ENCODE data around the gene NRXN3.

NRXN3 gene

DNA sequence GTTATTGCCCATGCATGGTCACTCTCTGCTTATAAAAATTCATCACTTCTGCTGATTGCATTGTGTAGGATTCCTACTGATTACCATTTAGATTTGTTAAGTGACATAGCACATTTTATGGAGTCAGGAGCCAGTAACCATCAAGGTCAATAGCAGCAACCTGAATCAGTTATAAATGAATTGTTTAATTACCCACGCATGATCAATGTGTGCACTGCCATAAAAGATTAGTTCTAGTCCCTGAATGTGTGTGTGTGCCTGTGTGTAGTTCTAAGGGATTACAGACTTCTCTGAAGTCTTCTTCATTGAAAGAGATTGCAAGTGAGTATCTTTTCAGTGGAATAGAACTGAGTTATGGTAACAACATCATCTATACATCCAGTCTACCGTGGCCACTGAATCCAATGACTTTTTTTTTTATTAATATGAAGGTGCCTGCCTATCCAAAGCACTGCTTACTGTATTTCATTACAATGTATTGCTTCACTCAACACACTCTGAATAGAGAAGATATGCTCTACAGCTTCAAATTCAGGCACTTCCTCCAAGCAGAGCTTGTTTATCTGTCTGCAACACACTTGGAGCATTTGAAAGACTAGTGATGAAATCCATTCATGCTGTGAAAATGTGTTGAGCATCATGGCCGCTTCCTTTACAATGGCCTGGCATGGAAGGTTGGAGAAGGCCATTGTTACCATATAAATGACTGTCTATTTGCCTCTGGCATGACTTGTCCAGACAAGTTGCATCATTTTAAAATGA, 1659.4 kb downstream of the NRXN3 start:
- Histone ChIP-seq H3K4me1 (ENCODE audit: control insufficient read depth, insufficient read depth, low read length, unreplicated experiment) (peaks cover 9% of the 10 kb centered on the region), H3K27me3 (ENCODE audit: insufficient read depth, low read length) (no peaks in the 10 kb centered on the region), H2AFZ (ENCODE audit: low read length, unreplicated experiment) (no peak overlapping the region), H3K27ac (ENCODE audit: low read depth, low read length) (no peak overlapping the region), H3K79me2 (ENCODE audit: control insufficient read depth, insufficient read depth, low read length, unreplicated experiment) (no peaks in the 10 kb centered on the region), H3K36me3 (ENCODE audit: insufficient read depth, low read length) (no peaks in the 10 kb centered on the region), H3K4me3 (ENCODE audit: low read depth, low read length) (no peak overlapping the region)

DNA sequence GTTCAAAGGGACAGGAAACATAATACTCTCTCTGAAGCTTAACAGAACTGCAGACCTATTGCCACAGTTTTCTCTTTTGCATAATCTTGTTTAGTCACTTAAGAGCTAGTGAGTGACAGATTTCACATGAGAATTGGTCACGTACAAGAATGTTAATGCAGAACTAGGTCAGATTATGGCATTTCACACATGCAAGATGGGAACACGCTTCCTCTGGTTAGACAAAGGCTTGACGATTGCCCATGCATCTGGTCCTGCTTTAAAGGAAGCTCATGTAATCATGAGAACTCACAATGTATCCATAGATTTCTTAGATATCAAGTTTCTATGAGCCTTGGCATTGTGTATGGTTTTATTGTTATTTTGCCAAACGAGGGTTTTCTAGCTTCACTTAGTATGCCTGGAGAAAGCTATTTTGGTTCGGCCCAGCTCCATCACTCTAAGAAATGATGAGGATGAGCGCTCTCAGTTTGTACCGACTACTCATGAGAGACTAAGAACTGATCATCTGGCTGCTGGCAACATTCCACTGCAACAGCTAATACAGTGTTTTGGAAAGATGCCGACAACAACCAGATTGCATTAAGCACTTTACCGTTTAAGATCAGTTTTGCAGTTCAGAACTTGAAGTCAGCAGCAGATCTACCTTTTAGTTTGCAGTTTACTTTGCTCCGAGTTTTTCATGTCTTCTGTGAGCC, 1661.2 kb downstream of the NRXN3 start:
- no peak overlapping the region for H3K27ac ChIP-seq (ENCODE audit: low read depth, low read length)
- H3K4me1 ChIP-seq (ENCODE audit: control insufficient read depth, insufficient read depth, low read length, unreplicated experiment): peaks cover 8% of the 10 kb centered on the region
- H3K27me3 ChIP-seq (ENCODE audit: insufficient read depth, low read length): no peaks in the 10 kb centered on the region
- no peak overlapping the region for H3K4me3 ChIP-seq (ENCODE audit: low read depth, low read length)
- H3K79me2 ChIP-seq (ENCODE audit: control insufficient read depth, insufficient read depth, low read length, unreplicated experiment): no peaks in the 10 kb centered on the region
- no peak overlapping the region for H2AFZ ChIP-seq (ENCODE audit: low read length, unreplicated experiment)
- H3K36me3 ChIP-seq (ENCODE audit: insufficient read depth, low read length): no peaks in the 10 kb centered on the region

DNA sequence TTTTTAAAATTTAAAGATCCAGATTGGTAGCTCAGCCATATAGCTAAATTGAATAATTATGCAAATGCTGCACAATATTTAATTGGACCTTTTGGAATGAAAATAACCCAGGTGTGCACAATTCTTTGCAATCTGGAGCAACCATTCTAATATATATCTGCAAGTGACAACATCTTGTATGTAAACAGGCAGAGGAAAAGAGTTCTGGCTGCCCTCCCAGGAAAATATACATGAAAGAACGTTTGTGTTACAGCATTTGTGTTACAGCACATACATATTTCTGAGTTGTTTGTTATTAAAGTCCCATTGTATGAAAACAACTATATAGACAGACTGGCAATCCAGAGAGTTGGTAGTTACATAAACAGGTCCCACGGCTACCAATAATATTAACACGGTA, 1663.6 kb downstream of the NRXN3 start:
- Histone ChIP-seq H3K36me3 (ENCODE audit: insufficient read depth, low read length) (no peaks in the 10 kb centered on the region), H3K27me3 (ENCODE audit: insufficient read depth, low read length) (no peaks in the 10 kb centered on the region), H3K4me1 (ENCODE audit: control insufficient read depth, insufficient read depth, low read length, unreplicated experiment) (peaks cover 11% of the 10 kb centered on the region), H3K27ac (ENCODE audit: low read depth, low read length) (no peak overlapping the region), H2AFZ (ENCODE audit: low read length, unreplicated experiment) (no peak overlapping the region), H3K79me2 (ENCODE audit: control insufficient read depth, insufficient read depth, low read length, unreplicated experiment) (no peaks in the 10 kb centered on the region), H3K4me3 (ENCODE audit: low read depth, low read length) (no peak overlapping the region)

DNA sequence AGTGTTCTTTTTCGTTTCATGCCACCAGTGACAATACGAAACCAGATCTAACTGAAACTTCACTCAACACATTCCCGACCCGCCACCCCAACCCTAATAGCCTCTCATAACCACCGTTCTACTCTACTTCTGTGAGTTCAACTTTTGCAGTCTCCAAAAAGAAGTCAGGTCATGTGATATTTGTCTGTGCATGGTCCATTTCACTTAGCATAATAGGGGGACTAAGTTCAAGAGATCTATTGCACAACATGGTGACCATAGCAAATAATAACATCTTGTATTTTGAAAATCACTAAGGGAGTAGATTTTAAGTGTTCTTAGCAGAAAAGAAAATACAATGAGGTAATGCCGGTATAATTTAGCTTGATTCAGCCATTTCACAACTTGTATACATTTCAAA, 1664.7 kb downstream of the NRXN3 start:
- H3K27me3 ChIP-seq (ENCODE audit: insufficient read depth, low read length): no peaks in the 10 kb centered on the region
- no peak overlapping the region for H3K4me3 ChIP-seq (ENCODE audit: low read depth, low read length)
- no peak overlapping the region for H3K27ac ChIP-seq (ENCODE audit: low read depth, low read length)
- H3K4me1 ChIP-seq (ENCODE audit: control insufficient read depth, insufficient read depth, low read length, unreplicated experiment): peaks cover 14% of the 10 kb centered on the region
- no peak overlapping the region for H2AFZ ChIP-seq (ENCODE audit: low read length, unreplicated experiment)
- H3K36me3 ChIP-seq (ENCODE audit: insufficient read depth, low read length): no peaks in the 10 kb centered on the region
- H3K79me2 ChIP-seq (ENCODE audit: control insufficient read depth, insufficient read depth, low read length, unreplicated experiment): no peaks in the 10 kb centered on the region

DNA sequence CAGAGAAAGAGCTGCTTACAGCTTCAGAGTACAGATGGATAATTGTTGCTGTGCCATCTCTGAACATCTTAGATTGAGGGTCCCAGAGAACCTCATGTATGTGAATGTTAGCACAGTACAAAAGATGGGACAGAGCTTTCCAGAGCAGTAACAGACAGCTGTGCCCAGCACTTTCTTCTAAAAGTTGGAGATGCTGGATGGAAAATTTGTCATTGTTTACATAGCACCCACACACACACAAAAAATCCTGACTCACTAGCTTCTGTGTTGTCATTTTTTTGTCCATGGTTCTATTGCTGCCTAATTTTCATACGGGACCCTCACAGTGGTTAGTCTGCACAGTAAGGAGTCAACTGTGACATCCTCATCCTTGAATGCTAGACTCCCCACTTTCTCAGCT, 1666.4 kb downstream of the NRXN3 start:
- Histone ChIP-seq H3K36me3 (ENCODE audit: insufficient read depth, low read length) (no peaks in the 10 kb centered on the region), H3K79me2 (ENCODE audit: control insufficient read depth, insufficient read depth, low read length, unreplicated experiment) (no peaks in the 10 kb centered on the region), H3K27ac (ENCODE audit: low read depth, low read length) (no peak overlapping the region), H2AFZ (ENCODE audit: low read length, unreplicated experiment) (no peak overlapping the region), H3K4me1 (ENCODE audit: control insufficient read depth, insufficient read depth, low read length, unreplicated experiment) (peaks cover 22% of the 10 kb centered on the region), H3K27me3 (ENCODE audit: insufficient read depth, low read length) (no peaks in the 10 kb centered on the region), H3K4me3 (ENCODE audit: low read depth, low read length) (no peak overlapping the region)

DNA sequence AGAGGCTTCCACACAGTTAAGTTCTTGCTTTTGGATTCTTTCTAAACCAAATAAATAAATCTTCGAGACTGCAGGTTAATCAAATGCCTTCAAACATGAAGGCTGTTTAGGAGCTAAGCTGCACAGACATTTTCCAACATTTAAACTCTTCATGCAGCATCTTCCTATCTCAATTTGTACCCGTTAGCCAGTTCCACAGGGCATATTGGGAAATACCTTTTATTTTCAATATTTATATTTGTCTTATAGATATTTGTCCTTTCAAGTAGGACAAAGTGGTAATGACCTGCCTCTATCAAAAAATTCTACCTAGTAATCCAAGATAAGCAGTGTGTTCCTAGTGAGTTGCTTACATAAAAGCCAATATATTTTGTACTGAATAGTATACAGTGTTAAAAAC, 1667.5 kb downstream of the NRXN3 start:
- Histone ChIP-seq H3K4me1 (ENCODE audit: control insufficient read depth, insufficient read depth, low read length, unreplicated experiment) (peaks cover 32% of the 10 kb centered on the region), H3K27me3 (ENCODE audit: insufficient read depth, low read length) (no peaks in the 10 kb centered on the region), H3K27ac (ENCODE audit: low read depth, low read length) (no peak overlapping the region), H3K36me3 (ENCODE audit: insufficient read depth, low read length) (no peaks in the 10 kb centered on the region), H2AFZ (ENCODE audit: low read length, unreplicated experiment) (no peak overlapping the region), H3K4me3 (ENCODE audit: low read depth, low read length) (no peak overlapping the region), H3K79me2 (ENCODE audit: control insufficient read depth, insufficient read depth, low read length, unreplicated experiment) (no peaks in the 10 kb centered on the region)

DNA sequence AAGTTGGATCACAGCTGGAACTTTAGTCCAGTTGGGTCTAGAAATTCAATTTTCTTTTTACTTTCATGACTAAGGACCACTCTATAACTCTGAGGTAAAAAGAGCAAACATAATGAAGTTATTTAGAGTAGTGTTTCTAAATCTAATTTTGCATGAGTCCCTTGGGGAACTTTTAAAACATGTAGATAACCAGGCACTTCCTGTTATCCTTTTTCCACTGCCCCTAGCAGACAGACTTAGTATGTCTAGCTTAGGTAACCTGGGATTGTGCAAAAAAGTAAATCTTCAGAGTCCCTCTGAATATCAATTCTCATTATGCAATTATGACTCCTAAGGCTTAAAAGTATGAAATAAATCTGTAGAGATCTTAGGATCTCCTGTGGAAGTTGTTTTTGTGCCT, 1669.9 kb downstream of the NRXN3 start:
- H3K27me3 ChIP-seq (ENCODE audit: insufficient read depth, low read length): no peaks in the 10 kb centered on the region
- H3K27ac ChIP-seq (ENCODE audit: low read depth, low read length): no peak overlapping the region
- H3K4me3 ChIP-seq (ENCODE audit: low read depth, low read length): no peak overlapping the region
- H2AFZ ChIP-seq (ENCODE audit: low read length, unreplicated experiment): no peak overlapping the region
- H3K36me3 ChIP-seq (ENCODE audit: insufficient read depth, low read length): no peaks in the 10 kb centered on the region
- H3K4me1 ChIP-seq (ENCODE audit: control insufficient read depth, insufficient read depth, low read length, unreplicated experiment): peaks cover 34% of the 10 kb centered on the region
- no peaks in the 10 kb centered on the region for H3K79me2 ChIP-seq (ENCODE audit: control insufficient read depth, insufficient read depth, low read length, unreplicated experiment)

DNA sequence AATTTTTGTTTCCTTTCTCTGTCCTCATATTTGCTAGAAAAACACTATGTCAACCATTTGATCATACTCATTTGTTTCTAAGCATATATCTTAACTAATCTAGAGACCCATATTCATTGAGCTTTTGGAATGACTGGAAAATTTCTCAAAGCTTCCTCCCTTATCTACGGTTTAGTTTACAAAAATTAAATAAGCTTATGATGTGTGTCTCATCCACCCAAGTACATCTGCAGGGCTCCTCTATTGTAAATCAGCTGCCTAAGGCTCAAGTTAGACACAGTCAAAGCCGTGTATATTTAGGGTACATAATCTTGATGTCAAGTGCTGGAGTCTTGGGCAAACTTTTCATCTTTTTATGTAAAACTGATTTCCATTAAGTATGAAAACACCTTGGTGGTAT, 1670.7 kb downstream of the NRXN3 start:
- Histone ChIP-seq H3K79me2 (ENCODE audit: control insufficient read depth, insufficient read depth, low read length, unreplicated experiment) (no peaks in the 10 kb centered on the region), H3K4me1 (ENCODE audit: control insufficient read depth, insufficient read depth, low read length, unreplicated experiment) (peaks cover 34% of the 10 kb centered on the region), H3K27me3 (ENCODE audit: insufficient read depth, low read length) (no peaks in the 10 kb centered on the region), H3K4me3 (ENCODE audit: low read depth, low read length) (no peak overlapping the region), H3K36me3 (ENCODE audit: insufficient read depth, low read length) (no peaks in the 10 kb centered on the region), H2AFZ (ENCODE audit: low read length, unreplicated experiment) (no peak overlapping the region), H3K27ac (ENCODE audit: low read depth, low read length) (no peak overlapping the region)

DNA sequence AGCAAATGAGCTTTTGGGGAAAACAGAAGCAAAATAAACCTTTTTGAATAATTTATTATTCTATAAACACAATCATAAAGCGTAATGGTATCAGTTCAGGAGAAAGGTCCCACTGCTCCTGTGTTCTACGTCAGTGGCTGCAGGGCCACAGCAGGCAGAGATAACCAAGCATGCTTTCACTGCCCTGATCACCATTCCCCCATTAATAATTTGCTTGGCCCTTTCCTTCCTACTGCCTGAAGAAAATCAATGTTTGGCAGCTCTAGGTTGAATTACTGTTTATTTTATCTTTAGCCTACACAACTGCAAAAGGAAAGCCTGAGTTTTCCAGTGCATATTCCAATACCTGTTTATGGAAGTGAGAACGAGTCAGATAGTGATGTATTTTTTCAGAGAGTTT, 1671.3 kb downstream of the NRXN3 start:
- H3K36me3 ChIP-seq (ENCODE audit: insufficient read depth, low read length): no peaks in the 10 kb centered on the region
- H3K4me3 ChIP-seq (ENCODE audit: low read depth, low read length): no peak overlapping the region
- peaks cover 29% of the 10 kb centered on the region for H3K4me1 ChIP-seq (ENCODE audit: control insufficient read depth, insufficient read depth, low read length, unreplicated experiment)
- no peak overlapping the region for H2AFZ ChIP-seq (ENCODE audit: low read length, unreplicated experiment)
- H3K79me2 ChIP-seq (ENCODE audit: control insufficient read depth, insufficient read depth, low read length, unreplicated experiment): no peaks in the 10 kb centered on the region
- H3K27ac ChIP-seq (ENCODE audit: low read depth, low read length): no peak overlapping the region
- H3K27me3 ChIP-seq (ENCODE audit: insufficient read depth, low read length): no peaks in the 10 kb centered on the region

DNA sequence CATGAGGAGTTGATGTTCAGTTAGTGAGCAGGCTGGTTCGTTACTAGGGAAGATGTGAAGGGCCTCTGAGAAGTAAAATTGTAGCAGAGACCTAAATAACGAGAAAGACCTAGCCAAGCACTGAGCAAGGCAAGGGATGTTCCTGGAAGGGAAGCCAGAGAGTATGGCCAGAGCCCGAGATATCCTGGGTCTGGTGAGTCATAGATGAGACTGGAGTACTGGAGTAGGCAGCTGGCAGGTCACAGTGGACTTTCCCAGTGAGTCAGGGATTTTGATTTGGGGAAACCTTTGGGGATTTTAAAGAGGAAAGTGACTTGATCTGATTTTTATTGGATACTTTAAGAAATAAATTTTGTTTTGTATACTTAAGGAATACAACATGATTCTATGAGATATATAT, 1672.1 kb downstream of the NRXN3 start:
- no peaks in the 10 kb centered on the region for H3K27me3 ChIP-seq (ENCODE audit: insufficient read depth, low read length)
- peaks cover 23% of the 10 kb centered on the region for H3K4me1 ChIP-seq (ENCODE audit: control insufficient read depth, insufficient read depth, low read length, unreplicated experiment)
- H3K27ac ChIP-seq (ENCODE audit: low read depth, low read length): peak overlapping the region; percentile 57; the same call in 1 of the 2 replicates
- no peak overlapping the region for H3K4me3 ChIP-seq (ENCODE audit: low read depth, low read length)
- no peaks in the 10 kb centered on the region for H3K79me2 ChIP-seq (ENCODE audit: control insufficient read depth, insufficient read depth, low read length, unreplicated experiment)
- H3K36me3 ChIP-seq (ENCODE audit: insufficient read depth, low read length): no peaks in the 10 kb centered on the region
- H2AFZ ChIP-seq (ENCODE audit: low read length, unreplicated experiment): no peak overlapping the region

All from ACC112 (cell line).